Hematopoietic multipotent progenitor cell treated with erythropoietin and hydrocortisone succinate and interleukin-3 and kit ligand, for 4 days (in vitro differentiated cells): ENCODE results near the gene ADRB1.

ENCODE experiments used
- DNase-seq: peaks from one replicate; pipeline ENCODE4 v3.0.0-alpha.2; 2015

ADRB1 gene

GRCh38 chr10:114058297-114058696 is 14.6 kb downstream of the ADRB1 start:
- no peak for DNase-seq

GRCh38 chr10:114059561-114059960 is 15.9 kb downstream of the ADRB1 start:
- no peak for DNase-seq

- DNase-seq: peak; percentile 85
Observed at GRCh38 chr10:114060456-114060855, 16.8 kb downstream of the ADRB1 start.

- no peak for DNase-seq
Observed at GRCh38 chr10:114061148-114061547, 17.5 kb downstream of the ADRB1 start.

- DNase-seq: no peak
Observed at GRCh38 chr10:114061789-114062188, 18.1 kb downstream of the ADRB1 start.

- DNase-seq: no peak
Observed at GRCh38 chr10:114064151-114065048, 20.7 kb downstream of the ADRB1 start.

GRCh38 chr10:114065049-114065435 is 21.4 kb downstream of the ADRB1 start:
- DNase-seq: no peak

GRCh38 chr10:114068054-114068707 is 24.5 kb downstream of the ADRB1 start:
- no peak for DNase-seq

- DNase-seq: peak; percentile 62
Observed at GRCh38 chr10:114070710-114071109, 27.0 kb downstream of the ADRB1 start.

- DNase-seq: no peak
Observed at GRCh38 chr10:114071178-114071577, 27.5 kb downstream of the ADRB1 start.

- DNase-seq: peak; percentile 67
Observed at GRCh38 chr10:114073395-114074186, 29.9 kb downstream of the ADRB1 start.

- no peak for DNase-seq
Observed at GRCh38 chr10:114075093-114075492, 31.4 kb downstream of the ADRB1 start.

- DNase-seq: no peak
Observed at GRCh38 chr10:114077347-114077746, 33.7 kb downstream of the ADRB1 start.

GRCh38 chr10:114077815-114078219 is 34.2 kb downstream of the ADRB1 start:
- no peak for DNase-seq

GRCh38 chr10:114078346-114078745 is 34.7 kb downstream of the ADRB1 start:
- DNase-seq: no peak

GRCh38 chr10:114079421-114079820 is 35.8 kb downstream of the ADRB1 start:
- no peak for DNase-seq

- DNase-seq: no peak
Observed at GRCh38 chr10:114081911-114082583, 38.4 kb downstream of the ADRB1 start.

- DNase-seq: no peak
Observed at GRCh38 chr10:114083040-114083439, 39.4 kb downstream of the ADRB1 start.

- DNase-seq: no peak
Observed at GRCh38 chr10:114084215-114084614, 40.5 kb downstream of the ADRB1 start.

- DNase-seq: no peak
Observed at GRCh38 chr10:114087255-114087654, 43.6 kb downstream of the ADRB1 start.

- no peak for DNase-seq
Observed at GRCh38 chr10:114087655-114088054, 44.0 kb downstream of the ADRB1 start.

GRCh38 chr10:114094795-114095194 is 51.1 kb downstream of the ADRB1 start:
- DNase-seq: no peak
